ENCODE measurements around the gene SHISA6. TPM values are rescaled to one million over a fixed set of nuclear protein-coding genes. Genes with fewer than 3 reads are reported as not detected.

The SHISA6 gene
- total RNA-seq, 3 donors from 2014 or later: 0.20 to 0.77 (median 0.73) TPM

- intact Hi-C loops (cut with DNase I, micrococcal nuclease): no loop called here
- Histone ChIP-seq H3K4me3 (no peak overlapping the region), H3K36me3 (ENCODE audit: low read depth) (no peaks in the 10 kb centered on the region), H3K9me3 (no peaks in the 10 kb centered on the region), H3K4me1 (ENCODE audit: low read depth) (no peaks in the 10 kb centered on the region)
- ATAC-seq (peak; percentile 15), DNase-seq (no peak)
- TF ChIP-seq, protein P1, sequence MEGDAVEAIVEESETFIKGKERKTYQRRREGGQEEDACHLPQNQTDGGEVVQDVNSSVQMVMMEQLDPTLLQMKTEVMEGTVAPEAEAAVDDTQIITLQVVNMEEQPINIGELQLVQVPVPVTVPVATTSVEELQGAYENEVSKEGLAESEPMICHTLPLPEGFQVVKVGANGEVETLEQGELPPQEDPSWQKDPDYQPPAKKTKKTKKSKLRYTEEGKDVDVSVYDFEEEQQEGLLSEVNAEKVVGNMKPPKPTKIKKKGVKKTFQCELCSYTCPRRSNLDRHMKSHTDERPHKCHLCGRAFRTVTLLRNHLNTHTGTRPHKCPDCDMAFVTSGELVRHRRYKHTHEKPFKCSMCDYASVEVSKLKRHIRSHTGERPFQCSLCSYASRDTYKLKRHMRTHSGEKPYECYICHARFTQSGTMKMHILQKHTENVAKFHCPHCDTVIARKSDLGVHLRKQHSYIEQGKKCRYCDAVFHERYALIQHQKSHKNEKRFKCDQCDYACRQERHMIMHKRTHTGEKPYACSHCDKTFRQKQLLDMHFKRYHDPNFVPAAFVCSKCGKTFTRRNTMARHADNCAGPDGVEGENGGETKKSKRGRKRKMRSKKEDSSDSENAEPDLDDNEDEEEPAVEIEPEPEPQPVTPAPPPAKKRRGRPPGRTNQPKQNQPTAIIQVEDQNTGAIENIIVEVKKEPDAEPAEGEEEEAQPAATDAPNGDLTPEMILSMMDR (IDR thresholded peaks at IDR 0.05): no peak
Measured at GRCh38 chr17:11384131-11384530, 143.1 kb downstream of the SHISA6 start.

GRCh38 chr17:11387610-11388009 is 146.6 kb downstream of the SHISA6 start:
- no peaks in the 10 kb centered on the region for H3K36me3 ChIP-seq (ENCODE audit: low read depth)
- TF ChIP-seq, protein P1 (IDR thresholded peaks at IDR 0.05): no peak
- intact Hi-C loops (cut with DNase I, micrococcal nuclease): no loop called here
- no peaks in the 10 kb centered on the region for H3K9me3 ChIP-seq
- DNase-seq (no peak), ATAC-seq (no peak)
- no peaks in the 10 kb centered on the region for H3K4me1 ChIP-seq (ENCODE audit: low read depth)
- no peak overlapping the region for H3K4me3 ChIP-seq

DNA sequence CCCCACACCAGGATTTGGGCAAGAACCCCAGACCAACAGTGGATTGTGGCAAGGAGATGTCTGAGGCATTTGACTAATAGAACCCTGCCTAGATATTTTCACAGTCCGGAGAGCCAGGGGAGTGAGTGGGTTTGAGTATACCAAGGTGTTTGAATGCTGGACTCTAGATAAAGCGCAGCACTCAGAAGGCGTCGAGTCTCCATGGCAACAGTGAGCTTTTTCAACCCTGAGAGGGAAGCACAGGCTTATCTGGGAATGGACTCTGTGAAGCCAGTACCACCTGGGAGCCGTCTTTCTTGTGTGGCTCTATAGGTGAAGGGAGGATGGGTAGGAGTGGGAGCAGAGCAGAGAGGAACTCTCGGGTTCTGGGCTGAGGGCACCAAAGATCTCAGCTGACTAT is 147.0 kb downstream of the SHISA6 start:
- ATAC-seq (no peak), DNase-seq (no peak)
- TF ChIP-seq, protein P1 (IDR thresholded peaks at IDR 0.05): no peak
- intact Hi-C loops (cut with DNase I, micrococcal nuclease): no loop called here
- Histone ChIP-seq H3K4me3 (no peak overlapping the region), H3K9me3 (no peaks in the 10 kb centered on the region), H3K36me3 (ENCODE audit: low read depth) (no peaks in the 10 kb centered on the region), H3K4me1 (ENCODE audit: low read depth) (no peaks in the 10 kb centered on the region)

DNA sequence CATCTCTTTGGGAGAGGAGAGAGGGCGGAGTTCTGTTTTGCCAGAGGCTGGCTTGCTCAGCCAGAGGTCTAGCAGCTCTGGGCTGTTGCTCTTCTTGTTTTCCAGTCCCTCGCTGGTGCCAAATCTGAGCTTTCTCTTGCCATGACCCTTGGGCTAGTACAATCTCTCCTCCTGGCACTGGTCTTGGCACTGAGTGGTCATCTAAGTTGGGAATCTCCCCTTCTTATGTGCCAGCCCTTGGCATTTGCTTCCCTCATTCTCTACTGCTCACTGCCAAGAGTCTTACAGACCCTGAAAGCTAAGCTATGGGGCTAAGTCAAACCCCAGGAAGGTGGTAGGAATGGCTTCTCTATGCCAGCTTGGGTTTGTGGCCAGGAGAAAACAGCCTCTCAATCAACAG is 148.6 kb downstream of the SHISA6 start:
- no peak for ATAC-seq
- H3K36me3 ChIP-seq (ENCODE audit: low read depth): no peaks in the 10 kb centered on the region
- no peaks in the 10 kb centered on the region for H3K9me3 ChIP-seq
- H3K4me3 ChIP-seq: no peak overlapping the region
- intact Hi-C loops (cut with DNase I, micrococcal nuclease): no loop called here
- TF ChIP-seq, protein P1 (IDR thresholded peaks at IDR 0.05): no peak
- H3K4me1 ChIP-seq (ENCODE audit: low read depth): no peaks in the 10 kb centered on the region
- no peak for DNase-seq

GRCh38 chr17:11391134-11391533 is 150.1 kb downstream of the SHISA6 start:
- peak in 1 of 3 donors; percentile 55 for DNase-seq
- Histone ChIP-seq H3K4me3 (no peak overlapping the region), H3K9me3 (no peaks in the 10 kb centered on the region), H3K4me1 (ENCODE audit: low read depth) (no peaks in the 10 kb centered on the region), H3K36me3 (ENCODE audit: low read depth) (no peaks in the 10 kb centered on the region)
- intact Hi-C loops (cut with DNase I, micrococcal nuclease): no loop called here
- peak; percentile 93 for ATAC-seq
- TF ChIP-seq, protein P1 (IDR thresholded peaks at IDR 0.05): no peak

Measured in mucosa of descending colon (tissue), 3 donors.